ENCODE results near the gene RAMP1. TPM values are rescaled to one million over a fixed set of nuclear protein-coding genes. Genes with fewer than 3 reads are reported as not detected.
A peak's percentile ranks its signal among the peaks of the same experiment; 100 is the strongest.

Gene RAMP1
- total RNA-seq, 2 experiments from 2014 or later = 4.9 TPM

GRCh38 chr2:237910576-237911362 lies 51.3 kb downstream of the RAMP1 start:
- Mint-ChIP-seq H3K27ac (peak overlapping the region; percentile 36), H3K9me3 (peaks cover 25% of the 10 kb centered on the region), H3K4me1 (peaks cover 14% of the 10 kb centered on the region), H3K27me3 (no peaks in the 10 kb centered on the region), H3K36me3 (ENCODE audit: low read depth) (peaks cover 18% of the 10 kb centered on the region), H3K4me3 (no peak overlapping the region)
- ChIA-PET POLR2A (no interaction called here), CTCF (interaction anchor here (1.4 kb wide), 1 partner anchor 13 kb away, joined by 5 read pairs; no protein-coding TSS in a partner anchor)
- no peak for DNase-seq

GRCh38 chr2:237911363-237912017 lies 52.1 kb downstream of the RAMP1 start:
- CTCF ChIA-PET = interaction anchor here (1.4 kb wide), 1 partner anchor 12 kb away, joined by 5 read pairs; no protein-coding TSS in a partner anchor
- Mint-ChIP-seq H3K27me3 (no peaks in the 10 kb centered on the region), H3K4me1 (peaks cover 7% of the 10 kb centered on the region), H3K36me3 (ENCODE audit: low read depth) (peaks cover 15% of the 10 kb centered on the region), H3K4me3 (no peak overlapping the region), H3K9me3 (peaks cover 22% of the 10 kb centered on the region), H3K27ac (no peak overlapping the region)
- POLR2A ChIA-PET = no interaction called here
- no peak for DNase-seq

GRCh38 chr2:237912271-237913192 lies 53.1 kb downstream of the RAMP1 start:
- POLR2A ChIA-PET = no interaction called here
- H3K4me1 Mint-ChIP-seq = peaks cover under 1% of the 10 kb centered on the region
- CTCF ChIA-PET = interaction anchor here (0.5 to 2.3 kb wide), 3 partner anchors 11 to 56 kb away, joined by 3 to 10 read pairs (median 3); no protein-coding TSS in a partner anchor
- H3K9me3 Mint-ChIP-seq = peaks cover 16% of the 10 kb centered on the region
- H3K4me3 Mint-ChIP-seq = no peak overlapping the region
- H3K27me3 Mint-ChIP-seq = no peaks in the 10 kb centered on the region
- DNase-seq = no peak
- no peak overlapping the region for H3K27ac Mint-ChIP-seq
- peaks cover 9% of the 10 kb centered on the region for H3K36me3 Mint-ChIP-seq (ENCODE audit: low read depth)

GRCh38 chr2:237913193-237913917 lies 53.9 kb downstream of the RAMP1 start:
- POLR2A ChIA-PET = no interaction called here
- Mint-ChIP-seq H3K9me3 (peaks cover 10% of the 10 kb centered on the region), H3K27me3 (no peaks in the 10 kb centered on the region), H3K27ac (no peak overlapping the region), H3K36me3 (ENCODE audit: low read depth) (peaks cover 4% of the 10 kb centered on the region), H3K4me1 (no peaks in the 10 kb centered on the region), H3K4me3 (no peak overlapping the region)
- CTCF ChIA-PET = interaction anchor here (0.8 to 2.3 kb wide), 2 partner anchors 10 to 57 kb away, joined by 3 to 10 read pairs; no protein-coding TSS in a partner anchor
- DNase-seq = no peak

GRCh38 chr2:237915576-237915975 lies 56.2 kb downstream of the RAMP1 start:
- POLR2A ChIA-PET = no interaction called here
- H3K27ac Mint-ChIP-seq = no peak overlapping the region
- CTCF ChIA-PET = interaction anchor here (1.4 to 1.9 kb wide), 2 partner anchors 11 kb away, joined by 4 to 6 read pairs; no protein-coding TSS in a partner anchor
- H3K36me3 Mint-ChIP-seq (ENCODE audit: low read depth) = no peaks in the 10 kb centered on the region
- H3K4me3 Mint-ChIP-seq = no peak overlapping the region
- DNase-seq = no peak
- H3K4me1 Mint-ChIP-seq = peaks cover 11% of the 10 kb centered on the region
- no peaks in the 10 kb centered on the region for H3K27me3 Mint-ChIP-seq
- H3K9me3 Mint-ChIP-seq = peaks cover 4% of the 10 kb centered on the region

- CTCF ChIA-PET = interaction anchor here (0.6 to 1.9 kb wide), 4 partner anchors 10 to 133 kb away, joined by 3 to 6 read pairs (median 4); no protein-coding TSS in a partner anchor
- H3K4me1 Mint-ChIP-seq = peaks cover 11% of the 10 kb centered on the region
- DNase-seq = no peak
- POLR2A ChIA-PET = interaction anchor here (0.7 kb wide), 2 partner anchors 25 to 286 kb away, joined by 3 to 4 read pairs; no protein-coding TSS in a partner anchor
- no peak overlapping the region for H3K27ac Mint-ChIP-seq
- H3K36me3 Mint-ChIP-seq (ENCODE audit: low read depth) = no peaks in the 10 kb centered on the region
- H3K4me3 Mint-ChIP-seq = no peak overlapping the region
- no peaks in the 10 kb centered on the region for H3K27me3 Mint-ChIP-seq
- no peaks in the 10 kb centered on the region for H3K9me3 Mint-ChIP-seq
These were observed 56.9 kb downstream of the RAMP1 start for GRCh38 chr2:237916296-237916695.

GRCh38 chr2:237917696-237918374 lies 58.4 kb downstream of the RAMP1 start:
- no peak overlapping the region for H3K4me3 Mint-ChIP-seq
- H3K36me3 Mint-ChIP-seq (ENCODE audit: low read depth) = no peaks in the 10 kb centered on the region
- H3K27ac Mint-ChIP-seq = no peak overlapping the region
- ChIA-PET CTCF (interaction anchor here (1.1 to 1.9 kb wide), 2 partner anchors 13 to 22 kb away, joined by 3 to 6 read pairs; no protein-coding TSS in a partner anchor), POLR2A (no interaction called here)
- H3K27me3 Mint-ChIP-seq = no peaks in the 10 kb centered on the region
- no peak for DNase-seq
- peaks cover 16% of the 10 kb centered on the region for H3K4me1 Mint-ChIP-seq
- H3K9me3 Mint-ChIP-seq = no peaks in the 10 kb centered on the region

GRCh38 chr2:237919593-237919992 lies 60.2 kb downstream of the RAMP1 start:
- H3K27me3 Mint-ChIP-seq = no peaks in the 10 kb centered on the region
- CTCF ChIA-PET = interaction anchor here (1.2 to 2.7 kb wide), 2 partner anchors 10 to 12 kb away, joined by 3 to 6 read pairs; no protein-coding TSS in a partner anchor
- H3K4me1 Mint-ChIP-seq = peaks cover 26% of the 10 kb centered on the region
- no peak overlapping the region for H3K27ac Mint-ChIP-seq
- no peaks in the 10 kb centered on the region for H3K9me3 Mint-ChIP-seq
- no peak for DNase-seq
- H3K36me3 Mint-ChIP-seq (ENCODE audit: low read depth) = no peaks in the 10 kb centered on the region
- POLR2A ChIA-PET = no interaction called here
- H3K4me3 Mint-ChIP-seq = no peak overlapping the region

GRCh38 chr2:237920673-237921072 lies 61.2 kb downstream of the RAMP1 start:
- DNase-seq = no peak
- Mint-ChIP-seq H3K4me3 (no peak overlapping the region), H3K4me1 (peaks cover 30% of the 10 kb centered on the region), H3K36me3 (ENCODE audit: low read depth) (no peaks in the 10 kb centered on the region), H3K9me3 (no peaks in the 10 kb centered on the region), H3K27ac (peak overlapping the region; percentile 50), H3K27me3 (no peaks in the 10 kb centered on the region)
- POLR2A ChIA-PET = no interaction called here
- CTCF ChIA-PET = interaction anchor here (1.1 to 2.7 kb wide), 2 partner anchors 8 to 21 kb away, joined by 4 to 6 read pairs; no protein-coding TSS in a partner anchor

GRCh38 chr2:237921967-237922492 lies 62.6 kb downstream of the RAMP1 start:
- H3K27ac Mint-ChIP-seq = no peak overlapping the region
- ChIA-PET POLR2A (no interaction called here), CTCF (interaction anchor here (0.9 to 2.4 kb wide), 3 partner anchors 9 to 213 kb away, joined by 3 to 10 read pairs (median 4); no protein-coding TSS in a partner anchor)
- H3K4me1 Mint-ChIP-seq = peaks cover 37% of the 10 kb centered on the region
- H3K27me3 Mint-ChIP-seq = no peaks in the 10 kb centered on the region
- no peaks in the 10 kb centered on the region for H3K9me3 Mint-ChIP-seq
- no peaks in the 10 kb centered on the region for H3K36me3 Mint-ChIP-seq (ENCODE audit: low read depth)
- no peak overlapping the region for H3K4me3 Mint-ChIP-seq
- DNase-seq = no peak

- ChIA-PET POLR2A (no interaction called here), CTCF (interaction anchor here (0.9 to 2.4 kb wide), 14 partner anchors 8 to 212 kb away, joined by 3 to 11 read pairs (median 4); no protein-coding TSS in a partner anchor)
- H3K36me3 Mint-ChIP-seq (ENCODE audit: low read depth) = no peaks in the 10 kb centered on the region
- H3K27me3 Mint-ChIP-seq = no peaks in the 10 kb centered on the region
- H3K4me1 Mint-ChIP-seq = peaks cover 37% of the 10 kb centered on the region
- H3K4me3 Mint-ChIP-seq = no peak overlapping the region
- no peak for DNase-seq
- H3K9me3 Mint-ChIP-seq = peaks cover 5% of the 10 kb centered on the region
- H3K27ac Mint-ChIP-seq = peak overlapping the region; percentile 76
These were observed 63.4 kb downstream of the RAMP1 start for GRCh38 chr2:237922641-237923361.
